ENCODE results near the gene MPRIP. TPM values are rescaled to one million over a fixed set of nuclear protein-coding genes. Genes with fewer than 3 reads are reported as not detected.

The MPRIP gene
- polyA plus RNA-seq, 1 donor (not counting 4 experiments of a cell fraction or from before 2014, with no cell fraction given) = 113 TPM

DNA sequence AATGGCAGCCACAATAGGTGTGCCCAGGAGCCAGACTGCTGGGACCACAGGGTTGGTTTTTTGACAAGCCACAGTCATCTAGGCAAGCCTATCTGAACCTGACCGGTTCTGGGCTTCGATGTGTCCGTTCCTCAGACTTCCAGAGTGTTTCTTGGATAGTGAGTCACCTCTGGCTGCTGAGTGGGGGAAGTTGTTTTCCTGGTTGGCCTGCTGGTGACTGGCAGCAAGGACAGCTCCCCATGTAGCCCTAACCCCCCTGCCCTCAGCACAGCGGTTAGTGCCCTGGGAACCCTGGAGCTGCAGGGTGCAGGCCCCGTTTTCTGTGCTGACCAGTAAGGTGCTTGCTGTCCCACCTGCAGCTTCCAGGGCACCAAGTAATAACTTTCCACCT lies 98.3 kb downstream of the MPRIP start:
- peaks cover 5% of the 10 kb centered on the region for H4K20me1 ChIP-seq (ENCODE audit: control insufficient read depth, extremely low read depth, insufficient read depth, low read length)
- H3K27me3 ChIP-seq (ENCODE audit: control insufficient read depth, extremely low read depth, insufficient read depth, low read length) = no peaks in the 10 kb centered on the region
- TF ChIP-seq EZH2 (IDR thresholded peaks at IDR 0.05; ENCODE audit: low read length) = no peak
- TF ChIP-seq, protein P1, sequence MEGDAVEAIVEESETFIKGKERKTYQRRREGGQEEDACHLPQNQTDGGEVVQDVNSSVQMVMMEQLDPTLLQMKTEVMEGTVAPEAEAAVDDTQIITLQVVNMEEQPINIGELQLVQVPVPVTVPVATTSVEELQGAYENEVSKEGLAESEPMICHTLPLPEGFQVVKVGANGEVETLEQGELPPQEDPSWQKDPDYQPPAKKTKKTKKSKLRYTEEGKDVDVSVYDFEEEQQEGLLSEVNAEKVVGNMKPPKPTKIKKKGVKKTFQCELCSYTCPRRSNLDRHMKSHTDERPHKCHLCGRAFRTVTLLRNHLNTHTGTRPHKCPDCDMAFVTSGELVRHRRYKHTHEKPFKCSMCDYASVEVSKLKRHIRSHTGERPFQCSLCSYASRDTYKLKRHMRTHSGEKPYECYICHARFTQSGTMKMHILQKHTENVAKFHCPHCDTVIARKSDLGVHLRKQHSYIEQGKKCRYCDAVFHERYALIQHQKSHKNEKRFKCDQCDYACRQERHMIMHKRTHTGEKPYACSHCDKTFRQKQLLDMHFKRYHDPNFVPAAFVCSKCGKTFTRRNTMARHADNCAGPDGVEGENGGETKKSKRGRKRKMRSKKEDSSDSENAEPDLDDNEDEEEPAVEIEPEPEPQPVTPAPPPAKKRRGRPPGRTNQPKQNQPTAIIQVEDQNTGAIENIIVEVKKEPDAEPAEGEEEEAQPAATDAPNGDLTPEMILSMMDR (optimal IDR thresholded peaks at IDR 0.05 in 1 of 3, IDR thresholded peaks at IDR 0.05 in 1 of 3, conservative IDR thresholded peaks at IDR 0.05 in 1 of 3; ENCODE audit: extremely low read depth in 1 of 3, insufficient read depth in 2 of 3, low read length in 3 of 3) = peak in 2 of 3 experiments; percentile 17 to 21
- no peak overlapping the region for H2AFZ ChIP-seq (ENCODE audit: control insufficient read depth, low read length)
- FAIRE-seq = peak; percentile 69
- no peaks in the 10 kb centered on the region for H3K9me3 ChIP-seq (ENCODE audit: control insufficient read depth, low read depth, low read length)
- no peaks in the 10 kb centered on the region for H3K79me2 ChIP-seq (ENCODE audit: control insufficient read depth, insufficient read depth, low read length)
- peaks cover 26% of the 10 kb centered on the region for H3K4me1 ChIP-seq (ENCODE audit: control insufficient read depth, extremely low read depth, insufficient read depth, low read length)
- H3K36me3 ChIP-seq (ENCODE audit: control insufficient read depth in 2 of 2, extremely low read depth in 1 of 2, insufficient read depth in 2 of 2, low read length in 2 of 2) = peaks cover 44 to 74% of the 10 kb centered on the region in 2 experiments
- no peak overlapping the region for H3K27ac ChIP-seq (ENCODE audit: control insufficient read depth, insufficient read depth, low read length)
- H3K4me2 ChIP-seq (ENCODE audit: control insufficient read depth, extremely low read depth, insufficient read depth, low read depth, low read length) = no peak overlapping the region
- dilution Hi-C loops (cut with MboI; ENCODE audit: extremely low pct_ligation_motif_present, low sequenced_read_pairs) = no loop called here
- no peak overlapping the region for H3K9ac ChIP-seq (ENCODE audit: control insufficient read depth, extremely low read depth, insufficient read depth, low read length)
- no peak for DNase-seq (ENCODE audit: low read depth, low spot score)
- no peak overlapping the region for H3K4me3 ChIP-seq (ENCODE audit: control insufficient read depth in 2 of 3, extremely low read depth in 1 of 3, insufficient read depth in 2 of 3, low read depth in 1 of 3, low read length in 3 of 3)
- peaks cover 3% of the 10 kb centered on the region for H3K9me1 ChIP-seq (ENCODE audit: control insufficient read depth, extremely low read depth, insufficient read depth, low read length)

DNA sequence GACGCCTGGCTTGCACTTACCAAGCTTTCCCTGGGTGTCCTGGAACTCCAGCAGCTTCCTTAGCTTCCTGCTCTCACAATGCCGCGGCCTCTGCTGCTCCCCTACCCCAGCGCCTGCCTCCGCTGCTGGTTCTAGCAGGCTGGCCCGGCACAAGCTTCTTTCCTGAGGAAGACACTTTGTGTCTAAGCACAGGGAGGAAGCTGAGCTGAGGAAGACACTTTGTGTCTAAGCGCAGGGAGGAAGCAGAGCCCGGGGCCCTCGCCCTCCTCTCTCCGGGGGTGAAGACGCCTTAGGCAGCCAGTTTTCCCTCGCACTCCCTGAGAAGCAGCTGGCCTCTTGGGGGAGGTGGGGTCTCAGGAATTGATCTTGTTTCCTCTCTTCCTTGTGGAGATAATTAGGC lies 99.0 kb downstream of the MPRIP start:
- dilution Hi-C loops (cut with MboI; ENCODE audit: extremely low pct_ligation_motif_present, low sequenced_read_pairs) = no loop called here
- Histone ChIP-seq H3K4me3 (ENCODE audit: control insufficient read depth in 2 of 3, extremely low read depth in 1 of 3, insufficient read depth in 2 of 3, low read depth in 1 of 3, low read length in 3 of 3) (no peak overlapping the region), H3K9ac (ENCODE audit: control insufficient read depth, extremely low read depth, insufficient read depth, low read length) (no peak overlapping the region), H3K27me3 (ENCODE audit: control insufficient read depth, extremely low read depth, insufficient read depth, low read length) (no peaks in the 10 kb centered on the region), H3K79me2 (ENCODE audit: control insufficient read depth, insufficient read depth, low read length) (no peaks in the 10 kb centered on the region), H3K4me2 (ENCODE audit: control insufficient read depth, extremely low read depth, insufficient read depth, low read depth, low read length) (no peak overlapping the region), H3K9me1 (ENCODE audit: control insufficient read depth, extremely low read depth, insufficient read depth, low read length) (peaks cover 3% of the 10 kb centered on the region), H3K4me1 (ENCODE audit: control insufficient read depth, extremely low read depth, insufficient read depth, low read length) (peaks cover 26% of the 10 kb centered on the region), H3K36me3 (ENCODE audit: control insufficient read depth in 2 of 2, extremely low read depth in 1 of 2, insufficient read depth in 2 of 2, low read length in 2 of 2) (peaks cover 48 to 69% of the 10 kb centered on the region in 2 experiments), H2AFZ (ENCODE audit: control insufficient read depth, low read length) (no peak overlapping the region), H4K20me1 (ENCODE audit: control insufficient read depth, extremely low read depth, insufficient read depth, low read length) (peaks cover 5% of the 10 kb centered on the region), H3K9me3 (ENCODE audit: control insufficient read depth, low read depth, low read length) (no peaks in the 10 kb centered on the region), H3K27ac (ENCODE audit: control insufficient read depth, insufficient read depth, low read length) (no peak overlapping the region)
- TF ChIP-seq EZH2 (IDR thresholded peaks at IDR 0.05; ENCODE audit: low read length) = no peak
- TF ChIP-seq, protein P1 (optimal IDR thresholded peaks at IDR 0.05 in 1 of 3, IDR thresholded peaks at IDR 0.05 in 1 of 3, conservative IDR thresholded peaks at IDR 0.05 in 1 of 3; ENCODE audit: extremely low read depth in 1 of 3, insufficient read depth in 2 of 3, low read length in 3 of 3) = no peak
- DNase-seq (ENCODE audit: low read depth, low spot score) (no peak), FAIRE-seq (no peak)
